Endothelial cell of umbilical vein (primary cell): ENCODE results near the gene ADM5. TPM values are rescaled to one million over a fixed set of nuclear protein-coding genes. Genes with fewer than 3 reads are reported as not detected.

Source experiments
- BruUV-seq: library from RNA; stranded (reverse); fragments of 400-500 nt; replicated peaks from 2 replicates; lab custom pipeline; 2021; lab: Mats Ljungman, UMichigan
- CTCF ChIA-PET: fragments of 300-600, 350-600 bp; sonication (Branson Sonifier 250); formaldehyde crosslinking; loops from one replicate; lab custom pipeline; 2021; ENCODE audit warnings: antibody characterized with exemption, inconsistent platforms; lab: Charles Lee
- POLR2A ChIA-PET: fragments of 300-600, 350-600 bp; sonication (Branson Sonifier 250); formaldehyde crosslinking; loops from one replicate; lab custom pipeline; 2021; ENCODE audit warnings: antibody characterized with exemption, inconsistent platforms; lab: Charles Lee
- DNase-seq: peaks from one replicate; pipeline ENCODE4 v3.0.0-alpha.2; 2011; ENCODE audit warnings: low read depth, low spot score
- FAIRE-seq: peaks from 2 replicates; lab custom pipeline; 2011; peaks lifted over from hg19 to GRCh38; lab: Jason Lieb, UNC
- H2AFZ ChIP-seq: 2 replicates; pipeline ENCODE4 v1.6.0; 2012; ENCODE audit warnings: low read depth, low read length, control low read depth, inconsistent platforms
- H3K27ac ChIP-seq: 2 replicates; pipeline ENCODE4 v1.5.1; 2011; ENCODE audit warnings: low read depth, mild to moderate bottlenecking, control low read depth, low read length, moderate library complexity; ENCODE audit not compliant: insufficient read depth
- H3K27me3 ChIP-seq, 2 experiments: 2 replicates each; pipeline versions ENCODE4 v1.6.0 to v1.6.1; 2011; ENCODE audit warnings: low read length in 2 of 2, mixed read lengths in 1 of 2; ENCODE audit not compliant: control insufficient read depth in 2 of 2, insufficient read depth in 2 of 2
- H3K36me3 ChIP-seq, 2 experiments: 2 replicates in 1 of 2; 3 replicates in 1 of 2; pipeline ENCODE4 v1.5.1; 2011; ENCODE audit warnings: low read length in 2 of 2, mild to moderate bottlenecking in 1 of 2, moderate library complexity in 1 of 2; ENCODE audit not compliant: control insufficient read depth in 2 of 2, insufficient read depth in 2 of 2; ENCODE audit errors: extremely low read depth in 1 of 2
- H3K4me1 ChIP-seq: 3 replicates; pipeline ENCODE4 v1.5.1; 2011; ENCODE audit warnings: mild to moderate bottlenecking, low read length; ENCODE audit not compliant: control insufficient read depth, insufficient read depth; ENCODE audit errors: extremely low read depth
- H3K4me2 ChIP-seq: 2 replicates; pipeline ENCODE4 v1.6.1; 2011; ENCODE audit warnings: low read length, control low read depth, mixed read lengths; ENCODE audit not compliant: insufficient read depth
- H3K4me3 ChIP-seq, 3 experiments: fragments of 200-600 bp in 1 of 3; sonication (generic), shearing (Covaris generic) in 1 of 3; replicated peaks in 1 of 3; 2 replicates each; pipeline ENCODE4 v1.5.1; 2011 to 2016; ENCODE audit warnings: control low read depth in 3 of 3, low read length in 3 of 3, mild to moderate bottlenecking in 2 of 3, inconsistent platforms in 1 of 3, low read depth in 1 of 3, moderate library complexity in 1 of 3; ENCODE audit not compliant: insufficient read depth in 1 of 3
- H3K79me2 ChIP-seq: 2 replicates; pipeline ENCODE4 v1.6.0; 2012; ENCODE audit warnings: low read length, inconsistent platforms; ENCODE audit not compliant: control insufficient read depth, insufficient read depth
- H3K9ac ChIP-seq: replicated peaks from 2 replicates; pipeline ENCODE3; 2011; ENCODE audit warnings: low read length, control low read depth; ENCODE audit not compliant: insufficient read depth; ENCODE audit errors: extremely low read depth
- H3K9me1 ChIP-seq: replicated peaks from 3 replicates; pipeline ENCODE4 v1.6.0; 2011; ENCODE audit warnings: mild to moderate bottlenecking, low read length; ENCODE audit not compliant: control insufficient read depth, insufficient read depth; ENCODE audit errors: extremely low read depth
- H3K9me3 ChIP-seq: replicated peaks from 2 replicates; pipeline ENCODE4 v1.5.1; 2012; ENCODE audit warnings: low read length, inconsistent platforms; ENCODE audit not compliant: control insufficient read depth, insufficient read depth
- H4K20me1 ChIP-seq: replicated peaks from 2 replicates; pipeline ENCODE3; 2011; ENCODE audit warnings: mild to moderate bottlenecking, low read length; ENCODE audit not compliant: control insufficient read depth, insufficient read depth; ENCODE audit errors: extremely low read depth
- FOS ChIP-seq: IDR thresholded peaks from 2 replicates; pipeline ENCODE4 v1.6.1; 2011; ENCODE audit warnings: mild to moderate bottlenecking, low read length, moderate library complexity, borderline replicate concordance; ENCODE audit not compliant: insufficient read depth
- GATA2 ChIP-seq: IDR thresholded peaks from 2 replicates; pipeline ENCODE4 v1.7.0; 2011; ENCODE audit warnings: low read depth, mild to moderate bottlenecking, moderate library complexity, mixed read lengths, low read length; ENCODE audit not compliant: insufficient read length, insufficient read depth
- JUN ChIP-seq: IDR thresholded peaks from 2 replicates; pipeline ENCODE4 v1.6.1; 2011; ENCODE audit warnings: borderline replicate concordance, low read depth; ENCODE audit not compliant: insufficient read length, insufficient read depth
- MYC ChIP-seq: IDR thresholded peaks from one replicate; pipeline ENCODE4 v1.6.1; 2011; ENCODE audit warnings: mild to moderate bottlenecking, low read depth, low read length
- POLR2A ChIP-seq: IDR thresholded peaks from 2 replicates; pipeline ENCODE4 v1.6.1; 2012; ENCODE audit warnings: low read depth, mild to moderate bottlenecking, control low read depth, low read length
- dilution Hi-C: fragments of 300-500 bp; cut with MboI; formaldehyde crosslinking; loops from one replicate; pipeline ENCODE4 v1.15.0; 2019; ENCODE audit warnings: low sequenced_read_pairs; ENCODE audit not compliant: extremely low pct_ligation_motif_present
- intact Hi-C: fragments of 100-400 bp; cut with micrococcal nuclease; formaldehyde crosslinking; loops from one replicate; pipeline ENCODE4 v1.10.0; 2022
- polyA plus RNA-seq, 4 experiments: library from polyadenylated mRNA; depleted of rRNA in 3 of 4; stranded (reverse) in 3 of 4; unstranded in 1 of 4; fragments of >200 nt; gene quantifications; 2 replicates each; pipeline versions ENCODE4 v1.2.1 to v1.2.3, GENCODE V29; 2011 to 2012; ENCODE audit warnings: missing spikeins in 1 of 4
- total RNA-seq: library from RNA; stranded (reverse); gene quantifications from 2 replicates; pipeline ENCODE4 v1.2.3, GENCODE V29; 2021

The ADM5 gene
- total and polyA plus RNA-seq, 2 donors (not counting 3 experiments of a cell fraction or from before 2014, with no cell fraction given): 3.3 to 4.4 TPM

GRCh38 chr19:49678985-49679770, 10.2 kb upstream of the ADM5 start:
- intact Hi-C loops: loop anchor here (5.0 kb wide), 1 partner anchor 188 kb away; the partner anchor contains the start of gene PNKP
- Histone ChIP-seq H2AFZ (no peak overlapping the region), H3K9ac (no peak overlapping the region), H3K4me3 (no peak overlapping the region), H3K79me2 (peaks cover 47% of the 10 kb centered on the region), H3K9me1 (no peaks in the 10 kb centered on the region), H4K20me1 (no peaks in the 10 kb centered on the region), H3K36me3 (peaks cover 7 to 15% of the 10 kb centered on the region in 2 experiments), H3K27ac (no peak overlapping the region), H3K4me1 (peaks cover 23% of the 10 kb centered on the region), H3K27me3 (no peaks in the 10 kb centered on the region), H3K4me2 (no peak overlapping the region), H3K9me3 (no peaks in the 10 kb centered on the region)
- DNase-seq: no peak
- CTCF ChIA-PET: interaction anchor here (1.0 to 2.4 kb wide), 4 partner anchors 39 to 176 kb away, joined by 3 to 12 read pairs (median 4); no protein-coding TSS in a partner anchor
- TF ChIP-seq JUN (no peak), FOS (no peak)
- dilution Hi-C loops: no loop called here
- FAIRE-seq: no peak
- POLR2A ChIA-PET: interaction anchor here (0.7 to 0.9 kb wide), 2 partner anchors 39 to 175 kb away, joined by 3 to 5 read pairs; partner anchors contain the start of gene RRAS
- no TSS peak for BruUV-seq

DNA sequence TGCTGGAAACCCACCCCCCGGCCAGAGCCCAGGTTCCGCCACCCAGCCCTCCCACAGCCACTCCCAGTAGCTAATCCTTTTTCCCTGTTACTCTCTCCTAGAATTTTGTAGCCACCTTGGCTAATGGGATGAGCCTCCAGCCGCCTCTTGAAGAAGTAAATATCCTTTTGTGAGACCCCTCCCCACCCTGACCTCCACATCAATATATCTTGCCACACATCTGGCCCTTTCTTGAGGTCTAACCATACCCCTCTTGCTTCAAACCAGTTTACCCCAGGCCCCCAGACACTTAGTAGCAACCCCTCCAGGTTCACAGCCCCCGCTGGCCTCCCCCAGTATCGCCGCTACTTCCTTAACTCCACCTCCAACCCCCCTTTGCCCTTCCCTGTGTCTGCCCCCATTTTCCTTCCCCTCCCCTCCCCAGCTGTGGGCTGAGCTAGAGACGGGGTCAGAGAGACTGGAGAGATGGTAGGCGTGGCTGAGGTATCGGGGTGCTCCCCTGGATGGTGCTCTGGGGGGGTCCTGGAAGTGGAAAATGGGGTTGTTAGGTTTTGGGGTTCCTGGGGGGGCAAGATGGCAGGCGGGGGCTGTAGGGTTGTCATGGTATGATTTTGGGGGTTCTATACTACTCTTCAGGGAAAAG, 9.5 kb upstream of the ADM5 start:
- FAIRE-seq: no peak
- Histone ChIP-seq H3K79me2 (peaks cover 47% of the 10 kb centered on the region), H3K9ac (no peak overlapping the region), H3K9me3 (no peaks in the 10 kb centered on the region), H3K9me1 (no peaks in the 10 kb centered on the region), H3K4me1 (peaks cover 23% of the 10 kb centered on the region), H3K27ac (no peak overlapping the region), H2AFZ (no peak overlapping the region), H3K4me3 (no peak overlapping the region), H3K27me3 (no peaks in the 10 kb centered on the region), H4K20me1 (no peaks in the 10 kb centered on the region), H3K36me3 (peaks cover 7 to 18% of the 10 kb centered on the region in 2 experiments), H3K4me2 (no peak overlapping the region)
- ChIA-PET POLR2A (no interaction called here), CTCF (interaction anchor here (0.6 to 1.3 kb wide), 3 partner anchors 9 to 206 kb away, joined by 3 to 4 read pairs (median 3); no protein-coding TSS in a partner anchor)
- TF ChIP-seq GATA2: no peak
- TF ChIP-seq POLR2A: no peak
- TF ChIP-seq MYC: no peak
- TF ChIP-seq FOS: no peak
- no peak for TF ChIP-seq JUN
- no peak for DNase-seq
- intact Hi-C loops: loop anchor here (5.0 kb wide), 1 partner anchor 187 kb away; the partner anchor contains the start of gene PNKP
- no TSS peak for BruUV-seq
- dilution Hi-C loops: no loop called here
